Osteocyte (in vitro differentiated cells): ENCODE results near the gene LYZ. TPM values are rescaled to one million over a fixed set of nuclear protein-coding genes. Genes with fewer than 3 reads are reported as not detected.

ENCODE experiments used
- DNase-seq: peaks from one replicate; pipeline ENCODE4 v3.0.0; 2021; ENCODE audit warnings: mixed read lengths; ENCODE audit not compliant: unreplicated experiment; ENCODE audit errors: extremely low spot score
- H3K27ac Mint-ChIP-seq: one replicate; pipeline ENCODE4 v1.8.0; 2021; ENCODE audit warnings: mild to moderate bottlenecking, mixed read lengths; ENCODE audit not compliant: unreplicated experiment
- H3K27me3 Mint-ChIP-seq: one replicate; pipeline ENCODE4 v1.8.0; 2021; ENCODE audit warnings: mixed read lengths; ENCODE audit not compliant: unreplicated experiment
- H3K36me3 Mint-ChIP-seq: one replicate; pipeline ENCODE4 v1.8.0; 2021; ENCODE audit warnings: mixed read lengths; ENCODE audit not compliant: unreplicated experiment
- H3K4me1 Mint-ChIP-seq: one replicate; pipeline ENCODE4 v1.8.0; 2021; ENCODE audit warnings: mixed read lengths; ENCODE audit not compliant: unreplicated experiment
- H3K4me3 Mint-ChIP-seq: one replicate; pipeline ENCODE4 v1.8.0; 2021; ENCODE audit warnings: mild to moderate bottlenecking, moderate library complexity, mixed read lengths; ENCODE audit not compliant: unreplicated experiment
- H3K9me3 Mint-ChIP-seq: one replicate; pipeline ENCODE4 v1.8.0; 2021; ENCODE audit warnings: mixed read lengths; ENCODE audit not compliant: unreplicated experiment
- total RNA-seq: library from RNA; stranded (reverse); gene quantifications from 2 replicates; pipeline ENCODE4 v1.2.1, GENCODE V29; 2021
- TF ChIP-seq, protein P1 (sequence below): fragments of 200-600 bp; sonication (generic); IDR thresholded peaks from 2 replicates; pipeline ENCODE4 v1.5.0; 2021; ENCODE audit warnings: antibody characterized with exemption, mild to moderate bottlenecking, moderate library complexity

Gene LYZ
- total RNA-seq, 1 donor from 2014 or later: 0.21 TPM

DNA sequence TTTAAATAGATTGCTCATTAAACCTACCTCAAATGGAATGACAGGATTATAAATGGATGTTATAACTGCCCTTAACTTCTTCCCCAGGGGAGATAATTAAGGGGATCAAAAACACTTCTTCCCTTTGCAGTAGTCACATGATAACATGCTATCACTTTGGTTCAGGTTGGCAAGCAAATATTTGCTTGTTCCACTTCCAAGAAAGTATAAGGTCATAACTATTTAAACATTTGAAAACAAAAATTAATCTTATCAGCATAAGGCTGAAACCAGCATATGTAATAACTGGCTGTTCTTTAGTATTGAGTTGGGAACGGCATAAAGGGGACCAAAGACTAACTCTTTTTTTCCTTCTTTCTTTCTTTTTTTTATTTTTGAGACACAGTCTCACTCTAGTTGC is 2.4 kb upstream of the LYZ start:
- Mint-ChIP-seq H3K4me1 (no peaks in the 10 kb centered on the region), H3K27me3 (peaks cover 48% of the 10 kb centered on the region), H3K4me3 (no peak overlapping the region), H3K9me3 (no peaks in the 10 kb centered on the region), H3K36me3 (no peaks in the 10 kb centered on the region), H3K27ac (no peak overlapping the region)
- no peak for DNase-seq
- TF ChIP-seq, protein P1, sequence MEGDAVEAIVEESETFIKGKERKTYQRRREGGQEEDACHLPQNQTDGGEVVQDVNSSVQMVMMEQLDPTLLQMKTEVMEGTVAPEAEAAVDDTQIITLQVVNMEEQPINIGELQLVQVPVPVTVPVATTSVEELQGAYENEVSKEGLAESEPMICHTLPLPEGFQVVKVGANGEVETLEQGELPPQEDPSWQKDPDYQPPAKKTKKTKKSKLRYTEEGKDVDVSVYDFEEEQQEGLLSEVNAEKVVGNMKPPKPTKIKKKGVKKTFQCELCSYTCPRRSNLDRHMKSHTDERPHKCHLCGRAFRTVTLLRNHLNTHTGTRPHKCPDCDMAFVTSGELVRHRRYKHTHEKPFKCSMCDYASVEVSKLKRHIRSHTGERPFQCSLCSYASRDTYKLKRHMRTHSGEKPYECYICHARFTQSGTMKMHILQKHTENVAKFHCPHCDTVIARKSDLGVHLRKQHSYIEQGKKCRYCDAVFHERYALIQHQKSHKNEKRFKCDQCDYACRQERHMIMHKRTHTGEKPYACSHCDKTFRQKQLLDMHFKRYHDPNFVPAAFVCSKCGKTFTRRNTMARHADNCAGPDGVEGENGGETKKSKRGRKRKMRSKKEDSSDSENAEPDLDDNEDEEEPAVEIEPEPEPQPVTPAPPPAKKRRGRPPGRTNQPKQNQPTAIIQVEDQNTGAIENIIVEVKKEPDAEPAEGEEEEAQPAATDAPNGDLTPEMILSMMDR: no peak

DNA sequence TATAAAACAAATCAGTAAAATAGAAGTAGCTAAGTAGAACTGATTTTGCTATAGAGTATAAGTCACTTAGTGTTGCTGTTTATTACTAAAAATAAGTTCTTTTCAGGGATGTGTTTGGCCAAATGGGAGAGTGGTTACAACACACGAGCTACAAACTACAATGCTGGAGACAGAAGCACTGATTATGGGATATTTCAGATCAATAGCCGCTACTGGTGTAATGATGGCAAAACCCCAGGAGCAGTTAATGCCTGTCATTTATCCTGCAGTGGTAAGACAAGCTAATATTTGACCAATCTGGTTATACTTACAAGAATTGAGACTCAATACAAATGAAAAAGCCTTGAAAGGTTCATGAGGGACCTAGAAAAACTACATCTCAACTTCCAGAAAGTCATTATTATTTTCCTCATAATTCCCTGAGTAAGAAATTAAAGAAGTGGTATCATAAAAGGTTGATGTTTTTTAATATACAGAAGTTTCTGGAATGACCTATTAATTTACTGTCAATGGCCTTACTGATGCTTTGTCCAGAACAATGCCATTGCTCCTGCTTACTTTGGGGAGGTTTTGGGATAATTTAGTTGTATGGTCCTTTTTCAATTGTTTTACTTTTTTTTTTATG is 1.9 kb downstream of the LYZ start:
- H3K9me3 Mint-ChIP-seq: no peaks in the 10 kb centered on the region
- no peak for DNase-seq
- H3K36me3 Mint-ChIP-seq: no peaks in the 10 kb centered on the region
- TF ChIP-seq, protein P1: no peak
- H3K4me1 Mint-ChIP-seq: no peaks in the 10 kb centered on the region
- H3K27ac Mint-ChIP-seq: no peak overlapping the region
- H3K4me3 Mint-ChIP-seq: no peak overlapping the region
- peaks cover 38% of the 10 kb centered on the region for H3K27me3 Mint-ChIP-seq

DNA sequence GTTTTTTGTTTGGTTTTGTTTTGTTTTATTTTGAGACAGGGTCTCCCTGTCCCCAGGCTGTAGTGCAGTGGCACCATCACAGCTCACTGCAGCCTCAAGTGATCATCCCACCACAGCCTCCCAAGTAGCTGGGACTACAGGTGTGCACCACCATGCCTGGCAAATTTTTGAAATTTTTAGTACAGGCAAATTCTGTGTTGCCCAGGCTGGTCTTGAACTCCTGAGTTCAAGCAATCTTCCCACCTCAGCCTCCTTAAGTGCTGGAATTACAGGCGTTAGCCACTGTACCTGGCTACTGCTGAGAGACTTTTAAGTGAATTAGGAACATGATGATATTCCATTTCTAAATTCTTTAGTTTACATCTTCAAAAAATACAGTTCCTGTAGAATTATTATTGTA is 2.6 kb downstream of the LYZ start:
- Mint-ChIP-seq H3K36me3 (no peaks in the 10 kb centered on the region), H3K27ac (no peak overlapping the region), H3K9me3 (no peaks in the 10 kb centered on the region), H3K27me3 (peaks cover 38% of the 10 kb centered on the region), H3K4me3 (no peak overlapping the region), H3K4me1 (no peaks in the 10 kb centered on the region)
- TF ChIP-seq, protein P1: no peak
- no peak for DNase-seq

DNA sequence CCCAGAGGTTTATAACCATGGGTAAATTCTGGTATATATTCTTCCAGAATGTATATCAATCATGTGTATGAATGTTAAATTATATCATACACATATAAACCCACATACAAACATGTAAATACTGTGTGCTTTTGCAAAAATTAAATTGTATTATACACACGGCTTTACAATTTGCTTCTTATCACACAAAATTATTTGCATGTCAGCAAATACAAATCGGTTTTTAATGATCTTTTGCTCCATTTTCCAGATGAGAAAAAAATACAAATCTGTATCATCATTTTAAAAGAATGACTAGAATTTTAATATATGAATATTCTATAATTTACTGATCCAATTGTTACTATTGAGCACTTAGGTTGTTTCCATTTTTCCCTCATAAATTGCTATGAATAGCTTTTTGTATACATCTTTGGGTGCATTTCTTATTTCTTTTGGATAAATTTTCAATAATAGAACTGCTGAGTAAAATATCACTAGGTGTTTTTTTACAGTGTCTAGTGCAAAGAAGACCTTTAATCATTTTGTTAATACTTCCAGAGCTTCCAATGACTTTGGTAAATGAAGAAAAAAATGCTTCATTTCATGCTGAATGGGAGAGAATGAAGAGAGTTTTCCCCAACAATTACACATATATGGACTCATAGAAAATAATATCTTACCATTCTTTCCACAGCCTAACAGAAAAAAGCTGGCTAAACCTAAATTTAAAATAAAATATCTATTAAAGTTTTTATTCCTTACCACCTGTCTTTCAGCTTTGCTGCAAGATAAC is 3.5 kb downstream of the LYZ start:
- Mint-ChIP-seq H3K27ac (no peak overlapping the region), H3K4me1 (no peaks in the 10 kb centered on the region), H3K4me3 (no peak overlapping the region), H3K9me3 (no peaks in the 10 kb centered on the region), H3K27me3 (peaks cover 38% of the 10 kb centered on the region), H3K36me3 (no peaks in the 10 kb centered on the region)
- TF ChIP-seq, protein P1: no peak
- no peak for DNase-seq

DNA sequence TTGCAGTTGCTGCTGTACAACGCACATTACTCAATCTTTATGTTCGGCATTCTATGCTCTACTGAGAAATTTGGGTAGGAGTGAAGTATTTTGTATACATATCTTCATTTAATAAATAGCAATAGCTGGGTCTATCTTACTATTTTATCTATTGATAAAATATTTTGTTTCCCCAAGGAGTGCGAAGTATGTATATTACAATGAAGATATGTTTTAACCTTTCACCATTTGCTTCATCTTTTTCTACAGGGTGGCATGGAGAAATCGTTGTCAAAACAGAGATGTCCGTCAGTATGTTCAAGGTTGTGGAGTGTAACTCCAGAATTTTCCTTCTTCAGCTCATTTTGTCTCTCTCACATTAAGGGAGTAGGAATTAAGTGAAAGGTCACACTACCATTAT is 4.7 kb downstream of the LYZ start:
- Mint-ChIP-seq H3K4me3 (no peak overlapping the region), H3K27ac (no peak overlapping the region), H3K9me3 (no peaks in the 10 kb centered on the region), H3K4me1 (peaks cover 3% of the 10 kb centered on the region), H3K36me3 (no peaks in the 10 kb centered on the region), H3K27me3 (peaks cover 38% of the 10 kb centered on the region)
- TF ChIP-seq, protein P1: no peak
- no peak for DNase-seq
